ENCODE measurements around the gene RABL3. TPM values are rescaled to one million over a fixed set of nuclear protein-coding genes. Genes with fewer than 3 reads are reported as not detected.

Gene RABL3
- total RNA-seq, 2 experiments from 2014 or later: 28.8 to 37.1 TPM

DNA sequence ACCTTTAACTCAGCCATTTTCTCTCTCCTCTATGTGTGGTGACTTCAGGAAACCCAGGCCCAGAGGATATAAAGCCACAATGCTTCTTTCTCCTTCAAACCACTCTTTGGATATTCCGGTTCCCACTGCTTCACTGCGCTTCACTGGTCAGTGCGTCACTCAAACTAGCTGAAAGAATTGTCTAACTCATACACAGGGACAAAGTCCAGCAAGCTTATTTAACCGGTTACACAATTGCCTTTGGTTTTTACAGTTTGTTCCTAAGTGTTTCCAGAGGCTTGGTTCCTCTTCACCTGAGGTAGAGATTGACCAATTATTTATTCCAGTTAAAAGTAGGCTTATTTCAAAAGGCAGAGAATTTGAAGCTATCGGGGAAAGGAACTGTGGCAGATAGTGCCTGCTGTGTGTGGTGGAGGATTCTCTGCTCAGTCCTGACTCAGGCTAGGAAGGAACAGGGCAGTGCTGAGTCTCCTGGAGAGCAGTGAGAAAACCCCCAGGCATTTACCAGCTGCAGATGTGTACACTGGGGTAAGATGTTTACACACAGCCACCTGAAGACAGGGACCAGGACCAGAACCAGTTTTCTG is 60.1 kb downstream of the RABL3 start, which contains the start of gene HGD:
TSS of gene HGD (minus strand) at position 145 of the 587 bp plus-strand sequence. CDS start at position 17, 128 bp downstream.
- H3K36me3 Mint-ChIP-seq (ENCODE audit: low read depth): peaks cover 4% of the 10 kb centered on the region
- POLR2A ChIA-PET: no interaction called here
- peaks cover 3% of the 10 kb centered on the region for H3K4me1 Mint-ChIP-seq (ENCODE audit: low read depth)

GRCh38 chr3:120681506-120682038 is 60.7 kb downstream of the RABL3 start:
- no peaks in the 10 kb centered on the region for H3K27me3 Mint-ChIP-seq
- ATAC-seq (no peak), DNase-seq (no peak)
- H3K27ac Mint-ChIP-seq: no peak overlapping the region
- H3K4me1 Mint-ChIP-seq (ENCODE audit: low read depth): peaks cover 3% of the 10 kb centered on the region
- no peak overlapping the region for H3K4me3 Mint-ChIP-seq
- intact Hi-C loops (cut with micrococcal nuclease): no loop called here
- peaks cover 4% of the 10 kb centered on the region for H3K9me3 Mint-ChIP-seq
- ChIA-PET POLR2A (no interaction called here), CTCF (interaction anchor here (1.2 kb wide), 1 partner anchor 123 kb away, joined by 4 read pairs; no protein-coding TSS in a partner anchor)
- no peak for TF ChIP-seq CTCF (IDR thresholded peaks at IDR 0.05)
- H3K36me3 Mint-ChIP-seq (ENCODE audit: low read depth): peaks cover under 1% of the 10 kb centered on the region

More for the DNA sequence above, 60.1 kb downstream of the RABL3 start, which contains the start of gene HGD:
- Mint-ChIP-seq H3K9me3 (peaks cover 3% of the 10 kb centered on the region), H3K27ac (no peak within 1 kb of the TSS), H3K27me3 (no peaks in the 10 kb centered on the region), H3K4me3 (no peak within 1 kb of the TSS)
- no peak for DNase-seq
- ATAC-seq: no peak
- no peak for TF ChIP-seq CTCF (IDR thresholded peaks at IDR 0.05)
- intact Hi-C loops (cut with micrococcal nuclease): no loop called here
- CTCF ChIA-PET: interaction anchor here (0.6 to 1.2 kb wide), 2 partner anchors 124 to 138 kb away, joined by 3 to 4 read pairs; no protein-coding TSS in a partner anchor

GRCh38 chr3:120681018-120681417 is 61.3 kb downstream of the RABL3 start:
- no peak for ATAC-seq
- Mint-ChIP-seq H3K4me3 (no peak overlapping the region), H3K36me3 (ENCODE audit: low read depth) (no peaks in the 10 kb centered on the region), H3K4me1 (ENCODE audit: low read depth) (peaks cover 3% of the 10 kb centered on the region), H3K27me3 (no peaks in the 10 kb centered on the region), H3K9me3 (peaks cover 5% of the 10 kb centered on the region), H3K27ac (no peak overlapping the region)
- intact Hi-C loops (cut with micrococcal nuclease): no loop called here
- no peak for TF ChIP-seq CTCF (IDR thresholded peaks at IDR 0.05)
- ChIA-PET CTCF (no interaction called here), POLR2A (no interaction called here)
- DNase-seq: no peak

DNA sequence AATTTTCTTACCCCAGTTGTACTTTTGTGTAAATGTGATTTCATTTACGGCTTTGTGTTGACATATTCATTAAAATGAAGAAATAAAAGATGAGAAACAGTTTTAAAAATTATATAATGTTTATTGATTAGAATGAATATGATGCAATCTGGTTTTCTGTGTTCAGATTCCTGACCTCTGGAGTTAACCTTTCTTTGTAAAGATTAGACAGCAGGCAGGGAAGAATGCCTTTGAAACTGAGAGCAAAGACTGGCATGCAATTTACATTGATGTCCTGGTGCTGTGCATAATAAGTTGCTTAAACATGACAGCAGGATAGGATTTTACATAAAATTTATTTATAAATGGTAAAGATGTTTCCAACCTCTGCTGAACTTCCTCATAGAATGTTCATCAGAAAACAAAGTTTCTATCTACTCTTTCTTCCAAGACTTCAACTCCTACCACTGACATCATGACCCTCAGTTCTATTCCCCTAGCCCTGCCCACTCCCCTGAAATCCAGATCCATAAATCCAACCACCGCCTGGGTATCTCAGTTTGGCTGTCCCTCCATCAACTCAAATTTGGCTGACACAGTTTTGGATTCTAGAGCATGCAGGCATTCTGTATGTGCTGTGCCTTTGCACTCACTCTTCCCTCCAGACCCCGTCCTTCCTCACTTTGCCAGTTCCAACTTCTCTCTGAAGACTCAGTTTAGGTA is 62.0 kb downstream of the RABL3 start:
- intact Hi-C loops (cut with micrococcal nuclease): no loop called here
- Mint-ChIP-seq H3K27me3 (no peaks in the 10 kb centered on the region), H3K4me1 (ENCODE audit: low read depth) (peaks cover 3% of the 10 kb centered on the region), H3K9me3 (peaks cover 5% of the 10 kb centered on the region), H3K4me3 (no peak overlapping the region), H3K36me3 (ENCODE audit: low read depth) (no peaks in the 10 kb centered on the region), H3K27ac (no peak overlapping the region)
- ChIA-PET POLR2A (no interaction called here), CTCF (interaction anchor here (1.7 kb wide), 1 partner anchor 113 kb away, joined by 5 read pairs; no protein-coding TSS in a partner anchor)
- DNase-seq (no peak), ATAC-seq (no peak)
- TF ChIP-seq CTCF (IDR thresholded peaks at IDR 0.05): no peak

GRCh38 chr3:120678984-120679383 is 63.3 kb downstream of the RABL3 start:
- ATAC-seq: no peak
- intact Hi-C loops (cut with micrococcal nuclease): no loop called here

More at GRCh38 chr3:120678984-120679383, 63.3 kb downstream of the RABL3 start:
- H3K4me3 Mint-ChIP-seq: no peak overlapping the region
- peaks cover 3% of the 10 kb centered on the region for H3K4me1 Mint-ChIP-seq (ENCODE audit: low read depth)
- no peak for DNase-seq
- H3K27me3 Mint-ChIP-seq: no peaks in the 10 kb centered on the region
- no peak overlapping the region for H3K27ac Mint-ChIP-seq
- H3K36me3 Mint-ChIP-seq (ENCODE audit: low read depth): no peaks in the 10 kb centered on the region
- no peak for TF ChIP-seq CTCF (IDR thresholded peaks at IDR 0.05)
- POLR2A ChIA-PET: no interaction called here
- H3K9me3 Mint-ChIP-seq: peaks cover 5% of the 10 kb centered on the region
- CTCF ChIA-PET: interaction anchor here (1.7 kb wide), 1 partner anchor 112 kb away, joined by 5 read pairs; no protein-coding TSS in a partner anchor
